Peyer's patch (tissue), 4 donors: Measurements from ENCODE around the gene RAD18.

ENCODE experiments used
- CTCF ChIP-seq, 6 experiments: fragments of 450-650 bp in 4 of 6; fragments of 200-600 bp in 2 of 6; sonication (generic) in 1 of 6; IDR thresholded peaks; one replicate each; pipeline ENCODE4 v1.5.1; 2017 to 2019; ENCODE audit warnings: antibody characterized with exemption in 6 of 6, mild to moderate bottlenecking in 3 of 6, moderate library complexity in 1 of 6
- POLR2A ChIP-seq, 2 donors: fragments of 450-650 bp; IDR thresholded peaks; one replicate each; pipeline ENCODE4 v1.5.1; 2017; ENCODE audit warnings: antibody characterized with exemption in 2 of 2, mild to moderate bottlenecking in 2 of 2, moderate library complexity in 2 of 2

- TF ChIP-seq CTCF (IDR thresholded peaks at IDR 0.05) (no peak), POLR2A (IDR thresholded peaks at IDR 0.05) (no peak)
Measured at GRCh38 chr3:8900869-8901268, 62.4 kb downstream of the RAD18 start.
